HG02852 (cell line): ENCODE data around the gene CCDC102A.
A peak's percentile ranks its signal among the peaks of the same experiment; 100 is the strongest.
"Not testable (repeated sequence)": the region's sequence is repeated elsewhere in the genome, so short reads cannot be mapped to it uniquely, and the experiment has no call there.

Experiments used
- ATAC-seq: cut with Tn5 transposase; IDR thresholded peaks from one replicate; pipeline ENCODE4 v1.9.1; 2021; ENCODE audit warnings: mild to moderate bottlenecking, moderate library complexity; ENCODE audit not compliant: unreplicated experiment

CCDC102A gene

GRCh38 chr16:57504491-57504890, 31.9 kb downstream of the CCDC102A start:
- no peak for ATAC-seq

DNA sequence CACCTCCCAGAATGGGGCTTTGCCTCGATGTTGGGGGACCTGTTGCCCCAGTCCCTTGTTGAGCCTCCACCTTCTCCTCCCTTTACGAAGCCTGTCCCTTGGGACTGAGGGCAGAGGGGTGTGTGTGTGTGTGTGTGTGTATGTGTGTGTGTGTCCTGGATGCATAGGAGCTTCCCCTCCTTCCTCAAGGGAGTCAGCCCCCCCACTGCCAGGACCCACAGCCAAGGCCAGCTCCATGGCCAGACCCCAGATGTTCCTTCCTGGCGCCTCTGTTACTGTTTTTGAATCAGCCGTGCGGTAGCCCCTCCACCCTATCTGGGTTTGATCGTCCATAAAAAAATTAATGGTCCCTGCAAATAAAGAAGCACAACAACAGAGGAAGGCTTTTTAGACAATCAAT, 32.4 kb downstream of the CCDC102A start:
- no peak for ATAC-seq

DNA sequence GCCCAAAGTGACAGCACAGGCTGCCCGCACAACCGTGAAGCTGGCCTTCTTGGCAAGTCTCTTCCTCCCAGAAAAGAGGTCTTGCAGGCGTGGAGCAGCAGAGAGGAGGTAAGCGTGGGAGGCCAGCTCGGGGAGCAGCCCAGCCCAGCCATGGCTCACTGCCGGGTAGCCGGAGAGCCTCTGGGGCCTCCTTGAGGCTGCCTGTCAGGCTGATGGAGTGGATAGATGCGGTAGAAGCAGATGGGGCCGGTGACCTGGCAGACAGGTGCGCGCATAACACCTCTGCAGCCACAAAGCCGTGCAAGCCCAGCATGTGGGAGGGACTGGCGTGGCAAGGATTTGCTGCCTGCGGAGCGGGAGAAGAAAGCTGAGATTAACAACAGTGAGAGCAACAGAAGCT, 33.0 kb downstream of the CCDC102A start:
- ATAC-seq = no peak

GRCh38 chr16:57502048-57502775, 34.2 kb downstream of the CCDC102A start:
- ATAC-seq = no peak

DNA sequence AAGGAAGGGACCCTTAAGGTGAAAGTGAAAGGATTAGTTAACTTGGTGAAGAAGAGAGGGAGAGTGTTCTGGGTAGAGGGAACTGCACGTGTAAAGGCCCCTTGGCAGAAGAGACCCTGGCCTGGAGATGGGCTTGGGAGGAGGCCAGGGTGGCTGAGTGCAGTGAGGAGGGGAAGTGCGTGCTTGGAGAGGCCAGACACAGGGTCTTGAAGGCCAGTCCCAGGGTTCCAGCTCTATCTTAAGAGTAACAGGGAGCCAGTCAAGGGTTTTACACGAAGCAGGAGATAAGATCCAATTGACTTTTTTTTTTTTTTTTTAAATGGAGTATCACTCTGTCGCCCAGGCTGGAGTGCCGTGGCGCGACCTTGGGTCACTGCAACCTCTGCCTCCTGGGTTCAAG, 34.9 kb downstream of the CCDC102A start:
- ATAC-seq = no peak

DNA sequence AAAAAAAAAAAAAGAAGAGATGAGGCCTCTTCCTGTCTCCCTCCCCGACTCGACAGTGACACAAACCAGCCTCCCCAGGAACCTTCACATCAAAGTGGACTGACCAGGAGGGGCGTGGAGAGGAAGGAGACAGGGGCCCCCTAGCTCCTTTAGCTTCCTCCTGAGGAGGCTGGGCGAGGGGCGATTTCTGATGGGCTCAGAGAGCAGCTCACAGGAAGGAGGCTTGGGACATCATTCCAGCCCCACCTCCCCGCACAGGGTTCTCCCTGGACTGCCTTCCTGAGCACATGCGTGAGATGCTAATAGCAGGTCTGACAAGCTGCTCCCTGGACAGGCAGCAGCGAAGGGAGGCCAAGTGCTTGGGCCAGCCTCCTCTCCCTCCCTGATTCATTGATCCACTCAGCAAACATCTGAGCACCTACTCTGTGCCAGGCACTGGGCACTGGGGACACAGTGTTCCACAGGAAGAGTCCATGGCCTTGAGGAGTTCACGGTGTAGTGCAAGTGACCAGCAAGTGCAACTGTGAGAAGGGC, 35.7 kb downstream of the CCDC102A start:
- no peak for ATAC-seq

DNA sequence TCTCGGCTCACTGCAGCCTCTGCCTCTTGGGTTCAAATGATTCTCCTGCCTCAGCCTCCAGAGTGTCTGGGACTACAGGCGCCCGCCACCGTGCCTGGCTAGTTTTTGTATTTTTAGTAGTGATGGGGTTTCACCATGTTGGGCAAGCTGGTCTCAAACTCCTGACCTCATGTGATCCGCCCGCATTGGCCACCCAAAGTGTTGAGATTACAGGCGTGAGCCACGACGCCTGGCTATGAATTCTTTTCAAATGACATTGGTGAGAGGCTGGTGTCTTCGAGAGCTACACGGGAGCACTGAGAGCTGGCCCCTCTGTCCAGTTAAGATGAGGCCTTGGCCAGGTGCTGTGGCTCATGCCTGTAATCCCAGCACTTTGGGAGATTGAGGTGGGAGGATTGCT, 36.4 kb downstream of the CCDC102A start:
- ATAC-seq = not testable (repeated sequence)

- ATAC-seq = no peak
These were observed 38.3 kb downstream of the CCDC102A start for GRCh38 chr16:57498031-57498430.

GRCh38 chr16:57497121-57497520, 39.2 kb downstream of the CCDC102A start:
- no peak for ATAC-seq

- no peak for ATAC-seq
These were observed 42.6 kb downstream of the CCDC102A start for GRCh38 chr16:57493767-57494166.

GRCh38 chr16:57489229-57489628, 47.1 kb downstream of the CCDC102A start:
- ATAC-seq = no peak

- ATAC-seq = no peak
These were observed 49.2 kb downstream of the CCDC102A start for GRCh38 chr16:57486858-57487834.

DNA sequence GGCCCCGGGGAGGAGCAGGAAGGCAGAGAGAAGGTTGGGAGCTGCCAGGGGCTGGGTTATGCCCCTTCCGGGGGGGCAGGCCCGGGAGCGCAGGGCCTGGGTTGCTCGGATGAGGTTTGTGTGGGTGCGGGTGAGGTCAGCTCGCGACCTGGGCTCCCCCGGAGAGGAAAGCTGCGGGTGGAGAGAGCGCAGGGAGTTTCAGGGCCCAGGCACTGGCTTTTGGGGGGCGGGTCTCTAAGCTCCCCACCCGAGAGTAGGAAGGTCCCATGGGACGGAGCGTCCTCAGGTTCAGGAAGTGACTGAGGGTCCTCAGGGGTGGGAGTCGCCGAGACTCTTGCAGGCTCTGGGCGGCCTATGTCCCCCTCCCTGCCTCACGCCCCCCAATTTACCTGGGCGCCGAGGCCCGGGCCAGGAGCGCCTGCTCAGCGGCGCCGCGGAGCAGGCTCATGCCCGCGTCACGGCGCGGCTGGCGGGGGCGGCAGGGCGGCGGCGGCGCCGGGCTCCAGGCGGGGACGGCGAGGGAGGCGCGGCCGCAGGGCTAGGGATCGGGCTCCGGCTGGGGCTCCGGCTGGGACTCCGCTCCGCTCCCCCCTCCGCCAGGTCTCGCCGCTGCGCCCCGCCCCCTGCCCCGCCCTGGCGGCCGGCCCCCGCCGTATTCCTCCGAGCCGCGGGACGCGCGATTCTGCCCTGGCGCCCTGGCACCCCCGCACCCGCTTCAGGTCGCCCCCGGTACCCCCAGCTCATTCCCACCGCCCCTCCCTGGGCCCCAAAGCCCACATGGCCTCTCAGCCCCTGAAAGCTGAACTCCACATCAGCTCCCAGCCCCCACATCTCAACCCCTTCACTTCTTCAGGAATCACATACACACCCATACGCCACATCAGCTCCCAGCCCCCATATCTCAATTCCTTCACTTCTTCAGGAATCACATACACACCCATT, 50.2 kb downstream of the CCDC102A start, which contains the start of gene DOK4:
DOK4 (minus strand) TSS at position 578 of the 942 bp plus-strand sequence. CDS start 6,986 bp downstream, outside the sequence.
- ATAC-seq = peak; percentile 87

GRCh38 chr16:57485091-57485915, 51.1 kb downstream of the CCDC102A start:
- ATAC-seq = no peak

- ATAC-seq = no peak
These were observed 51.8 kb downstream of the CCDC102A start for GRCh38 chr16:57484515-57485005.

GRCh38 chr16:57483725-57484514, 52.5 kb downstream of the CCDC102A start:
- ATAC-seq = no peak

GRCh38 chr16:57482845-57483545, 53.4 kb downstream of the CCDC102A start:
- no peak for ATAC-seq

GRCh38 chr16:57481421-57481820, 55.0 kb downstream of the CCDC102A start:
- ATAC-seq = no peak
